ENCODE data around the gene RICTOR. TPM values are rescaled to one million over a fixed set of nuclear protein-coding genes. Genes with fewer than 3 reads are reported as not detected.
"Not testable (repeated sequence)": the region's sequence is repeated elsewhere in the genome, so short reads cannot be mapped to it uniquely, and the experiment has no call there.

The RICTOR gene
- total RNA-seq, 1 donor from 2014 or later, result 42.2 TPM

GRCh38 chr5:38994324-38994927 is 79.8 kb downstream of the RICTOR start:
- TF ChIP-seq, protein P1, sequence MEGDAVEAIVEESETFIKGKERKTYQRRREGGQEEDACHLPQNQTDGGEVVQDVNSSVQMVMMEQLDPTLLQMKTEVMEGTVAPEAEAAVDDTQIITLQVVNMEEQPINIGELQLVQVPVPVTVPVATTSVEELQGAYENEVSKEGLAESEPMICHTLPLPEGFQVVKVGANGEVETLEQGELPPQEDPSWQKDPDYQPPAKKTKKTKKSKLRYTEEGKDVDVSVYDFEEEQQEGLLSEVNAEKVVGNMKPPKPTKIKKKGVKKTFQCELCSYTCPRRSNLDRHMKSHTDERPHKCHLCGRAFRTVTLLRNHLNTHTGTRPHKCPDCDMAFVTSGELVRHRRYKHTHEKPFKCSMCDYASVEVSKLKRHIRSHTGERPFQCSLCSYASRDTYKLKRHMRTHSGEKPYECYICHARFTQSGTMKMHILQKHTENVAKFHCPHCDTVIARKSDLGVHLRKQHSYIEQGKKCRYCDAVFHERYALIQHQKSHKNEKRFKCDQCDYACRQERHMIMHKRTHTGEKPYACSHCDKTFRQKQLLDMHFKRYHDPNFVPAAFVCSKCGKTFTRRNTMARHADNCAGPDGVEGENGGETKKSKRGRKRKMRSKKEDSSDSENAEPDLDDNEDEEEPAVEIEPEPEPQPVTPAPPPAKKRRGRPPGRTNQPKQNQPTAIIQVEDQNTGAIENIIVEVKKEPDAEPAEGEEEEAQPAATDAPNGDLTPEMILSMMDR (IDR thresholded peaks at IDR 0.05; ENCODE audit: unreplicated experiment), result peak; percentile 57

GRCh38 chr5:38989974-38990719 is 84.1 kb downstream of the RICTOR start:
- H3K27ac Mint-ChIP-seq; H3K4me3 Mint-ChIP-seq (ENCODE audit: low read depth); H3K4me1 Mint-ChIP-seq (ENCODE audit: low read depth); DNase-seq (ENCODE audit: low spot score, unreplicated experiment); H3K27me3 Mint-ChIP-seq: not testable (repeated sequence)
- Mint-ChIP-seq H3K36me3 (ENCODE audit: insufficient read depth) (peaks cover 48% of the 10 kb centered on the region), H3K9me3 (ENCODE audit: low read depth) (peaks cover 39% of the 10 kb centered on the region)

More at GRCh38 chr5:38994324-38994927, 79.8 kb downstream of the RICTOR start:
- H3K4me1 Mint-ChIP-seq (ENCODE audit: low read depth), result peaks cover 4% of the 10 kb centered on the region
- no peak for DNase-seq (ENCODE audit: low spot score, unreplicated experiment)
- no peaks in the 10 kb centered on the region for H3K27me3 Mint-ChIP-seq
- H3K9me3 Mint-ChIP-seq (ENCODE audit: low read depth), result peaks cover 13% of the 10 kb centered on the region
- no peak overlapping the region for H3K27ac Mint-ChIP-seq
- H3K4me3 Mint-ChIP-seq (ENCODE audit: low read depth), result no peak overlapping the region
- peaks cover 21% of the 10 kb centered on the region for H3K36me3 Mint-ChIP-seq (ENCODE audit: insufficient read depth)

GRCh38 chr5:38985909-38986452 is 88.2 kb downstream of the RICTOR start:
- H3K4me1 Mint-ChIP-seq (ENCODE audit: low read depth), result no peaks in the 10 kb centered on the region
- DNase-seq (ENCODE audit: low spot score, unreplicated experiment), result no peak
- TF ChIP-seq, protein P1 (IDR thresholded peaks at IDR 0.05; ENCODE audit: unreplicated experiment), result no peak
- H3K9me3 Mint-ChIP-seq (ENCODE audit: low read depth), result peaks cover 39% of the 10 kb centered on the region
- no peaks in the 10 kb centered on the region for H3K27me3 Mint-ChIP-seq
- H3K27ac Mint-ChIP-seq, result no peak overlapping the region
- H3K36me3 Mint-ChIP-seq (ENCODE audit: insufficient read depth), result peaks cover 46% of the 10 kb centered on the region
- H3K4me3 Mint-ChIP-seq (ENCODE audit: low read depth), result no peak overlapping the region

- peaks cover 2% of the 10 kb centered on the region for H3K36me3 Mint-ChIP-seq (ENCODE audit: insufficient read depth)
- no peaks in the 10 kb centered on the region for H3K9me3 Mint-ChIP-seq (ENCODE audit: low read depth)
- no peak for DNase-seq (ENCODE audit: low spot score, unreplicated experiment)
- no peak overlapping the region for H3K27ac Mint-ChIP-seq
- H3K4me1 Mint-ChIP-seq (ENCODE audit: low read depth), result no peaks in the 10 kb centered on the region
- no peaks in the 10 kb centered on the region for H3K27me3 Mint-ChIP-seq
- TF ChIP-seq, protein P1 (IDR thresholded peaks at IDR 0.05; ENCODE audit: unreplicated experiment), result no peak
- no peak overlapping the region for H3K4me3 Mint-ChIP-seq (ENCODE audit: low read depth)
These were observed 94.7 kb downstream of the RICTOR start for GRCh38 chr5:38979535-38979934.

- no peaks in the 10 kb centered on the region for H3K27me3 Mint-ChIP-seq
- H3K27ac Mint-ChIP-seq, result no peak overlapping the region
- DNase-seq (ENCODE audit: low spot score, unreplicated experiment), result no peak
- TF ChIP-seq, protein P1 (IDR thresholded peaks at IDR 0.05; ENCODE audit: unreplicated experiment), result no peak
- peaks cover 4% of the 10 kb centered on the region for H3K36me3 Mint-ChIP-seq (ENCODE audit: insufficient read depth)
- H3K9me3 Mint-ChIP-seq (ENCODE audit: low read depth), result no peaks in the 10 kb centered on the region
- H3K4me1 Mint-ChIP-seq (ENCODE audit: low read depth), result no peaks in the 10 kb centered on the region
- H3K4me3 Mint-ChIP-seq (ENCODE audit: low read depth), result no peak overlapping the region
These were observed 96.2 kb downstream of the RICTOR start for GRCh38 chr5:38978036-38978435.

All from progenitor cell of endocrine pancreas (in vitro differentiated cells).